Measurements from ENCODE around the gene ABCB8. TPM values are rescaled to one million over a fixed set of nuclear protein-coding genes. Genes with fewer than 3 reads are reported as not detected.

The ABCB8 gene
- total and polyA plus RNA-seq, 9 of the 15 experiments (the other 6 are each of a cell fraction or from before 2014, with no cell fraction given): 7.6 to 106 (median 36.3) TPM

DNA sequence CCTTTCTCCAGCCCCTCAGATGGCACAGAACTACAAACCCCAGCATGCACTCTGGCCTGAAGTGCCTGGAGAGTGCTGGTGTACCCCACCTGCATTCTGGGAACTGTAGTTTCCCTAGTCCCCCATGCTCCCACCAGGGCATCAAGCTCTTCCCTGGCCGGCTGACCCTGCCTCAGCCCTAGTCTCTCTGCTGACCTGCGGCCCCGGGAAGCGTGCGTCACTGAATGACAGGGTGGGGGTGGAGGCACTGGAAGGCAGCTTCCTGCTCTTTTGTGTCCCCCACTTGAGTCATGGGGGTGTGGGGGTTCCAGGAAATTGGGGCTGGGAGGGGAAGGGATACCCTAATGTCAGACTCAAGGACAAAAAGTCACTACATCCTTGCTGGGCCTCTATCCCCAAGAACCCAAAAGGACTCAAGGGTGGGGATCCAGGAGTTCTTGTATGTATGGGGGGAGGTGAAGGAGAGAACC, 35.4 kb upstream of the ABCB8 start (continued):
- TF ChIP-seq, protein P1, sequence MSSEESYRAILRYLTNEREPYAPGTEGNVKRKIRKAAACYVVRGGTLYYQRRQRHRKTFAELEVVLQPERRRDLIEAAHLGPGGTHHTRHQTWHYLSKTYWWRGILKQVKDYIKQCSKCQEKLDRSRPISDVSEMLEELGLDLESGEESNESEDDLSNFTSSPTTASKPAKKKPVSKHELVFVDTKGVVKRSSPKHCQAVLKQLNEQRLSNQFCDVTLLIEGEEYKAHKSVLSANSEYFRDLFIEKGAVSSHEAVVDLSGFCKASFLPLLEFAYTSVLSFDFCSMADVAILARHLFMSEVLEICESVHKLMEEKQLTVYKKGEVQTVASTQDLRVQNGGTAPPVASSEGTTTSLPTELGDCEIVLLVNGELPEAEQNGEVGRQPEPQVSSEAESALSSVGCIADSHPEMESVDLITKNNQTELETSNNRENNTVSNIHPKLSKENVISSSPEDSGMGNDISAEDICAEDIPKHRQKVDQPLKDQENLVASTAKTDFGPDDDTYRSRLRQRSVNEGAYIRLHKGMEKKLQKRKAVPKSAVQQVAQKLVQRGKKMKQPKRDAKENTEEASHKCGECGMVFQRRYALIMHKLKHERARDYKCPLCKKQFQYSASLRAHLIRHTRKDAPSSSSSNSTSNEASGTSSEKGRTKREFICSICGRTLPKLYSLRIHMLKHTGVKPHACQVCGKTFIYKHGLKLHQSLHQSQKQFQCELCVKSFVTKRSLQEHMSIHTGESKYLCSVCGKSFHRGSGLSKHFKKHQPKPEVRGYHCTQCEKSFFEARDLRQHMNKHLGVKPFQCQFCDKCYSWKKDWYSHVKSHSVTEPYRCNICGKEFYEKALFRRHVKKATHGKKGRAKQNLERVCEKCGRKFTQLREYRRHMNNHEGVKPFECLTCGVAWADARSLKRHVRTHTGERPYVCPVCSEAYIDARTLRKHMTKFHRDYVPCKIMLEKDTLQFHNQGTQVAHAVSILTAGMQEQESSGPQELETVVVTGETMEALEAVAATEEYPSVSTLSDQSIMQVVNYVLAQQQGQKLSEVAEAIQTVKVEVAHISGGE (CRISPR knock-in tag; IDR thresholded peaks at IDR 0.05): peak in 1 of 3 experiments; percentile 82; a peak in 2 of 6 replicates
- TF ChIP-seq JUND (IDR thresholded peaks at IDR 0.05; ENCODE audit: borderline replicate concordance, low read depth, low read length) (peak; percentile 64; the same call in 1 of the 2 replicates), JUND (tag; IDR thresholded peaks at IDR 0.05; ENCODE audit: borderline replicate concordance, low read depth, low read length) (no peak; the same call in 2 of the 3 replicates), PHB (CRISPR knock-in tag; IDR thresholded peaks at IDR 0.05) (no peak), MEF2D (tag; conservative IDR thresholded peaks at IDR 0.05; ENCODE audit: low read depth) (no peak), PURB (CRISPR knock-in tag; IDR thresholded peaks at IDR 0.05; ENCODE audit: low read depth) (no peak), POU5F1 (IDR thresholded peaks at IDR 0.05; ENCODE audit: borderline replicate concordance, low read depth, low read length, partially characterized antibody) (peak; percentile 75), SREBF1 (IDR thresholded peaks at IDR 0.05; ENCODE audit: borderline replicate concordance, low read depth, low read length) (peak; percentile 62; the same call in 1 of the 2 replicates), NR2C1 (IDR thresholded peaks at IDR 0.05) (peak; percentile 85), NR2C1 (tag; IDR thresholded peaks at IDR 0.05) (peak; percentile 90), MXI1 (IDR thresholded peaks at IDR 0.05; ENCODE audit: low read depth, low read length) (0 out of 2 replicates have a peak, but pooled peaks have one; percentile 40)
- TF ChIP-seq, protein P2, sequence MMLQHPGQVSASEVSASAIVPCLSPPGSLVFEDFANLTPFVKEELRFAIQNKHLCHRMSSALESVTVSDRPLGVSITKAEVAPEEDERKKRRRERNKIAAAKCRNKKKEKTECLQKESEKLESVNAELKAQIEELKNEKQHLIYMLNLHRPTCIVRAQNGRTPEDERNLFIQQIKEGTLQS (IDR thresholded peaks at IDR 0.05): peak; percentile 53; the same call in 1 of the 2 replicates
- TF ChIP-seq, protein P2 (CRISPR knock-in tag; conservative IDR thresholded peaks at IDR 0.05): no peak
- TF ChIP-seq, protein P3, sequence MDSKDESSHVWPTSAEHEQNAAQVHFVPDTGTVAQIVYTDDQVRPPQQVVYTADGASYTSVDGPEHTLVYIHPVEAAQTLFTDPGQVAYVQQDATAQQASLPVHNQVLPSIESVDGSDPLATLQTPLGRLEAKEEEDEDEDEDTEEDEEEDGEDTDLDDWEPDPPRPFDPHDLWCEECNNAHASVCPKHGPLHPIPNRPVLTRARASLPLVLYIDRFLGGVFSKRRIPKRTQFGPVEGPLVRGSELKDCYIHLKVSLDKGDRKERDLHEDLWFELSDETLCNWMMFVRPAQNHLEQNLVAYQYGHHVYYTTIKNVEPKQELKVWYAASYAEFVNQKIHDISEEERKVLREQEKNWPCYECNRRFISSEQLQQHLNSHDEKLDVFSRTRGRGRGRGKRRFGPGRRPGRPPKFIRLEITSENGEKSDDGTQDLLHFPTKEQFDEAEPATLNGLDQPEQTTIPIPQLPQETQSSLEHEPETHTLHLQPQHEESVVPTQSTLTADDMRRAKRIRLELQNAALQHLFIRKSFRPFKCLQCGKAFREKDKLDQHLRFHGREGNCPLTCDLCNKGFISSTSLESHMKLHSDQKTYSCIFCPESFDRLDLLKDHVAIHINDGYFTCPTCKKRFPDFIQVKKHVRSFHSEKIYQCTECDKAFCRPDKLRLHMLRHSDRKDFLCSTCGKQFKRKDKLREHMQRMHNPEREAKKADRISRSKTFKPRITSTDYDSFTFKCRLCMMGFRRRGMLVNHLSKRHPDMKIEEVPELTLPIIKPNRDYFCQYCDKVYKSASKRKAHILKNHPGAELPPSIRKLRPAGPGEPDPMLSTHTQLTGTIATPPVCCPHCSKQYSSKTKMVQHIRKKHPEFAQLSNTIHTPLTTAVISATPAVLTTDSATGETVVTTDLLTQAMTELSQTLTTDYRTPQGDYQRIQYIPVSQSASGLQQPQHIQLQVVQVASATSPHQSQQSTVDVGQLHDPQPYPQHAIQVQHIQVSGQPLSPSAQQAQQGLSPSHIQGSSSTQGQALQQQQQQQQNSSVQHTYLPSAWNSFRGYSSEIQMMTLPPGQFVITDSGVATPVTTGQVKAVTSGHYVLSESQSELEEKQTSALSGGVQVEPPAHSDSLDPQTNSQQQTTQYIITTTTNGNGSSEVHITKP (IDR thresholded peaks at IDR 0.05; ENCODE audit: partially characterized antibody): no peak
- TF ChIP-seq, protein P4, sequence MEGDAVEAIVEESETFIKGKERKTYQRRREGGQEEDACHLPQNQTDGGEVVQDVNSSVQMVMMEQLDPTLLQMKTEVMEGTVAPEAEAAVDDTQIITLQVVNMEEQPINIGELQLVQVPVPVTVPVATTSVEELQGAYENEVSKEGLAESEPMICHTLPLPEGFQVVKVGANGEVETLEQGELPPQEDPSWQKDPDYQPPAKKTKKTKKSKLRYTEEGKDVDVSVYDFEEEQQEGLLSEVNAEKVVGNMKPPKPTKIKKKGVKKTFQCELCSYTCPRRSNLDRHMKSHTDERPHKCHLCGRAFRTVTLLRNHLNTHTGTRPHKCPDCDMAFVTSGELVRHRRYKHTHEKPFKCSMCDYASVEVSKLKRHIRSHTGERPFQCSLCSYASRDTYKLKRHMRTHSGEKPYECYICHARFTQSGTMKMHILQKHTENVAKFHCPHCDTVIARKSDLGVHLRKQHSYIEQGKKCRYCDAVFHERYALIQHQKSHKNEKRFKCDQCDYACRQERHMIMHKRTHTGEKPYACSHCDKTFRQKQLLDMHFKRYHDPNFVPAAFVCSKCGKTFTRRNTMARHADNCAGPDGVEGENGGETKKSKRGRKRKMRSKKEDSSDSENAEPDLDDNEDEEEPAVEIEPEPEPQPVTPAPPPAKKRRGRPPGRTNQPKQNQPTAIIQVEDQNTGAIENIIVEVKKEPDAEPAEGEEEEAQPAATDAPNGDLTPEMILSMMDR (IDR thresholded peaks at IDR 0.05 in 2 of 3, conservative IDR thresholded peaks at IDR 0.05 in 1 of 3; ENCODE audit: insufficient read depth in 2 of 3, low read depth in 1 of 3, low read length in 3 of 3): peak in 1 of 3 experiments; percentile 5; a peak in 1 of 6 replicates

Data from K562 (cell line).